COLO829 (cell line): Measurements from ENCODE around the gene FRAS1.
"Not testable (repeated sequence)": the region's sequence is repeated elsewhere in the genome, so short reads cannot be mapped to it uniquely, and the experiment has no call there.

Source experiments
- DNase-seq: peaks from one replicate; pipeline ENCODE4 v3.0.0; 2012; ENCODE audit warnings: low spot score

FRAS1 gene

DNA sequence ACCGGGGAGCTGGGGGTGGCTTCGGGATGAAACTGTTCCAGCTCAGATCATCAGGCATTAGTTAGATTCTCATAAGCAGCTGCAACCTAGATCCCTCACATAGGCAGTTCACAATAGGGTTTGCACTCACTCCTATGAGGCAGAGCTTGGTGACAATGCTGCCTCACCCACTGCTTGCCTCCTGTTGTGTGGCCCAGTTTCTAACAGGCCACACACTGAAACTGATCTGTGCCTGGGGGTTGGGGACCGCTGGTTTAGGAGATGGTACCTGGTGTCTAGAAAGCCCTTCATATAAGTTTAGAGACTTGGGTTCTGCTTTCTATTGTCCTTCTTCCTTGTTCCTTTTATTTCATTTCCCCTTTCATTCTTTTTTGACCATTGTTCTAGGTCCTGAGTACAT, 234.2 kb downstream of the FRAS1 start:
- no peak for DNase-seq

- DNase-seq, result no peak
Measured at GRCh38 chr4:78292341-78292740, 235.2 kb downstream of the FRAS1 start.

DNA sequence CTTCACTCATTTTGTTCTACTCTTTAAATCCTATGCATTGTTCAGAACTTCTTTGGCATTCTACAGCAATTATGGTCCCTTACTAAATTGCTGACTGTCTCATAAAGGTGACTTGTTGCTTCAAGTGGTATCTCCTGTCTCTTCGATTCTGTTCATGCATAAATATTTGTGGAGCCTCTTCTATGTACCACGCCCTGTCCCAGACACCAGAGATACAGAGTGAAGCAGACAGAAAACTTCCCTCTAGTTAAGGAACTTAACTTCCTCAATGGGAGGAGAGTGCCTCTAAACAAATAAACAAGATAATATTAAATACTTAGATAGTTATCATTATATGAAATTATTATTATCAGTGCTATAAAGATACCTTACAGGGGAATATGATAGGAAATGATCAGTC, 235.7 kb downstream of the FRAS1 start:
- no peak for DNase-seq

GRCh38 chr4:78293348-78293747, 236.2 kb downstream of the FRAS1 start:
- DNase-seq, result no peak

DNA sequence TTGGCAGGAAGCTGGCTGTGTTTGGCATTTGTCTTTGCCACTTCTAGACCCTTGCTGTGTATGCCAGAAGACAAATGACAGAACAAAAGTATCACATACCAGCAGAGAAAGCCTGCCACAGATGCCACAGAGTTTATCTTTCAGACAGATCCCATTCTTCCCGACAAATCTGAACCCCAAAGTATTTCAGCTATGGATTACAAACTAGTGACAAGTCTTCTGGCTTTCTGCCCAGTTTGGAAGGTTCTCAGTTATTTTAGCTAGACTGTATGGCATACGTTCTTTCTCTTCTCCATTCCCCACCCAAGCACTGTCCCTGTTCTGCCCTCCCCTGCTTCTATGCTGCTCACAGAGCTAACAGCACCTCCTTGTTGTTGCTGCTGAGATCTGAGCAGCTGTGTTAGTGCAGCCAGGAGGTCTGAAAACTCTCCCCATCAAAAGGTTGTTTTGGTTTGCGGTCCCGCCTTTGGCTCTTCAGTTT, 236.7 kb downstream of the FRAS1 start:
- DNase-seq, result no peak

GRCh38 chr4:78296261-78296660, 239.1 kb downstream of the FRAS1 start:
- no peak for DNase-seq

DNA sequence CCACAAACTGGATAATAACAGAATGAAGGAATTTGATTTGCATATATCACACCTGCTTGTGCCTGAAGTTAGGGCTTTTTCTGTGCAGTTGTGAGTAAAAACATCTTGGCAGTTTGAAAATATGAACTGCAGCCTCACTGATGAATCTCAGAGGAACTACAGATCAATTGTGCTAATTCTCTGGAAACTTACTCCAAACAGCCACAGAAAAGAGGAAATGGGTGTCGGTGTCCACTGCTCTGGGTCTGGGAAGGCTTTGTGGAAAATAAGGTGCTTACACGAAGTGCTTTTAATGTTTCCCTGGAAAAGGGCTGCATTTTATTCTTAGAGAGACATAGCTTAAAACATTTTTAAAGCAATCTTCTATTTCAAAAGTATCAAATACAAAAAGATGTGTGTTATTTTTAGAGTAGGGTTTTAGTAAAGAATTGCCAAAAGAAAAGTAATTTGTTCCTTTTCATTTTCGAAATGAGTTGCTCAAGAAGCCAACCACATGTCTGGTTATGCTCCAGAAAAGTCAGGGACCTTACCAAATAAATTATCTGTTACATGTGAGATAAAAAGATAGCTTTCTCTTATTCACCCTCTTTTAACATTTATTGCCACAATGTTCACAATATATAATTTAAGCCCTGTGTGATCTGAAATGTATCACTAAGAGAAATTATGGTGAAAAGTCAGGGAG, 240.1 kb downstream of the FRAS1 start:
- DNase-seq, result no peak

DNA sequence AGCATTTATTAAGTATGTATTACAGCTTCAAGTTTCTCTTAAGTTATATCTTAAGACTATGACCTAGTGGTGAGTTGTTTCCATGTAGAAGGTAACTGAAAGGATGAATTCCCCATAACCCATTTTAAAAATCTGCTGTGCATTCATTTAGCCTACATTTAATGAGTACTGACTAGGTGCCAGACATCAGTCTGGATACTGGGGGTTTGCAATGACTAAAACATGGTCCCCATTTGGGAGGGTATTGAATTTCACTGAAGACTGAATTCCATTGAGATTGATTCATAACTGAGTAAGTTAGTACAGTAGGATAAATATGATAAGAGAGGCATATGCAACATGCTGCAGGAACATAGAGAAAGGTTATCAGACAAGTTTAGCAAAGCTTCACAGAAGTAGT, 241.5 kb downstream of the FRAS1 start:
- DNase-seq, result no peak

- no peak for DNase-seq
Measured at GRCh38 chr4:78299565-78299972, 242.4 kb downstream of the FRAS1 start.

GRCh38 chr4:78307263-78307662, 250.1 kb downstream of the FRAS1 start:
- DNase-seq, result not testable (repeated sequence)

DNA sequence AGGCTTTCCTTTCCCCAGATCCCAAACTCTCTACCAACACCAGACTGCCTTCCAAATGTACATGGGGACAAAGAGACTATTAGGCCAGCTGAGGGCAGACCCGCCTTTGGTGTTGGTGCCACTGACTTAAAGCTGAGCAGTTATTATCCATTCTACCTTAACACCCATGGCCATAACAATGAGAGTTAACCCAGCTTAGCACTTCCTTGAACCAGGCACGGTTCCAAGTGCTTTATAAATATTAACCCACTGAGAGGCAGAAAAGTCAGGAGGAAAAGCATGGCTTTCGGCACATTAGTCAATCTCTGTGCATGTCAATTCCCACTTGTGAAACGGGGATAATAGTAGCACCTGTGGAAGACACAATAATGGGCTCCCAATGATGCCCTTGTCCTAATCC, 251.4 kb downstream of the FRAS1 start:
- DNase-seq, result no peak

DNA sequence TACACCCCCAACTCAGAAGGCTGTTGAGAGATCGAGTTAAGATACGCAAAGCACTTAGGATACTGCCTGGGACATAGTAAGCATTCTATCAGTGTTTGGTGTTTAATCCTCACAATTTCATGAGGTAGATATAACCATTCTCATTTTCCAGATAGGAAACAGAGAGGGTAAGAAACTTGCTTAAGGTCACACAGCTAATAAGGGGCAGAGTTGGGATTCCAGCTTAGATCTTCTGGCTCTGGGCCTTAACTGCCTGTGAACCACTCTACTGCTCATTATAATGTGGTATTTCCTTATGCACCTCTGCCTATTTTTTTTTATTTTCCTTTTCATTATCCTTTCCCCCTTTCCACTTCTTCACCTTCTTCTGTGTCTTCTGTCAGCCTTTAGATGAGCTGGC, 252.2 kb downstream of the FRAS1 start:
- no peak for DNase-seq

DNA sequence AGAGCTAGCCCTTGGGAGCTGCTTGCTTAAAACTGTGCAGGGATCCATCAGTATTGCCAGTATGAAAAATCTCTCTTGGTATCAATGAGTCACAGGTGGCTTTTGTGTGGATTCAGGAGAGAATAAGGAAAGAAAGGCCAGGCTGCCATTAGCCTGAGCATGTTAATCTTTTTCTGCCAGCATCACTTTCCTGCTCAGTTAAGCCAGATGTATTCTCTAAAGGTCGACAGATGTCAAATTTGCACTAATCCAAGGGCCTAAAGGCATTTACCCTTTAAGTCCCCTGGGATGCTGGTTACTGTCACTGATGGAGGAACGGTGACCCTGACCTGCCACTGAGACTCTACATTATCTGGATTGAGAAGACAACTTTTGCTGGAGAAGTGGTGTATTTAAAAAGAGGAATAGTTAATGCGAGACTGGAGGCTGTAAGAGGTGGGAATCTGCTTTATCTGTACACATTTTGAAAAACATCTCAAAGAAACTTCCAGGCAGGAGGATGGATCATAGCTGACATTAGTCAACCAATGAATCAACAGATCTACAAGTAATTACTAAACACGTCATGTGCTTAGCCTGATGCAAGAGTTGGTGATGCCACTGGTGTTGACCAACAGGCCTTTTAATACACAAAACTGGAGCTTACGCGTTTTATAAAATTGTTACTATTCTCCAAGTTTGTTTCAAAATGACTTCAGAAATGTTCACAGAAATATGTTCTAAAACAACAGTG, 253.1 kb downstream of the FRAS1 start:
- DNase-seq, result no peak

- DNase-seq, result no peak
Measured at GRCh38 chr4:78310740-78311115, 253.6 kb downstream of the FRAS1 start.

GRCh38 chr4:78311306-78311705, 254.2 kb downstream of the FRAS1 start:
- DNase-seq, result no peak

- DNase-seq, result no peak
Measured at GRCh38 chr4:78312989-78313753, 256.0 kb downstream of the FRAS1 start.

DNA sequence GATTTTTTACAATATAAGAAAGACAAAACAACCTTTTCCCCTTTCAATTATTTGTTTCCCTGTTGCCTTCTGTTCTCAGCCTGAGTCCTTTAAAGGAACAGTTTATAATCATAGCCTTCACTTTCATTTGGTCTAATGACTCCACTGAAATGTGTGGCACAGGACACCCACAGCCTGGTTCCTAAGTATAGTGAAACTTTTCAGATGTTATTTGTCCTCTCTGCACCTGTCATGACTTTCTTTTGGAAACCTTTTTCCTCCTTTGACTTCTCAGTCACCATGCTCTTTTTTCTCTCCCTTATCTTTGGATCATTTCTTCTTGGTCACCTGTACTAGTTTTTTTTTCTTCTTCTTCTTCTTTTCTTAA, 256.6 kb downstream of the FRAS1 start:
- DNase-seq, result no peak

GRCh38 chr4:78318126-78318525, 261.0 kb downstream of the FRAS1 start:
- no peak for DNase-seq

- no peak for DNase-seq
Measured at GRCh38 chr4:78320349-78320935, 263.3 kb downstream of the FRAS1 start.

DNA sequence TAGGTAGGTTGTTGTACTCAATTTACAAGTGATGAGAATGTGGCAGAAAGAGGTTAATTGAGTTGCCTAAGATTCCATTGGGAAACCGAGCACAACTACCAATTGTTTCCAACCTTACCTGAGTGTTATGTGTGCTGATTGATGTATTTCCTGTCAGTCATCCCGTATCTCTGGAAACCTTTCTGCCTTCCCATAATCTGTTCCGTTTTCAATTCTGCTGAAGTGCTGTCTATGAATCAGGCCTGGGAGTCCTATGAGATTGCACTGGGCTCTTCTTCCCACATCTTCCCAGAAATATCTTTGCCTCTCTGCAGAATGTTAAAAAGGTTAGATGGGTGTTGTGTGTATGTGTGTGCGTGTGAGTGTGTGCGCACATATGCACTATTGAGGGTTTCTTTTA, 264.9 kb downstream of the FRAS1 start:
- no peak for DNase-seq

- no peak for DNase-seq
Measured at GRCh38 chr4:78323439-78323838, 266.3 kb downstream of the FRAS1 start.

GRCh38 chr4:78324625-78325024, 267.5 kb downstream of the FRAS1 start:
- no peak for DNase-seq
